IgD-negative memory B cell (primary cell): ENCODE data around the gene TMEM135. TPM values are rescaled to one million over a fixed set of nuclear protein-coding genes. Genes with fewer than 3 reads are reported as not detected.

Experiments used
- H3K27ac Mint-ChIP-seq, 3 donors: one replicate each; pipeline ENCODE4 v1.8.0; 2020 to 2022; ENCODE audit warnings: mild to moderate bottlenecking in 3 of 3, mixed read lengths in 3 of 3, moderate library complexity in 1 of 3
- H3K27me3 Mint-ChIP-seq: one replicate; pipeline ENCODE4 v1.8.0; 2021; ENCODE audit warnings: mixed read lengths
- H3K36me3 Mint-ChIP-seq: one replicate; pipeline ENCODE4 v1.8.0; 2020; ENCODE audit warnings: mild to moderate bottlenecking, mixed read lengths
- H3K4me1 Mint-ChIP-seq, 3 donors: one replicate each; pipeline ENCODE4 v1.8.0; 2020 to 2022; ENCODE audit warnings: mixed read lengths in 3 of 3, mild to moderate bottlenecking in 1 of 3
- H3K4me3 Mint-ChIP-seq, 4 donors: one replicate each; pipeline ENCODE4 v1.8.0; 2020 to 2022; ENCODE audit warnings: mild to moderate bottlenecking in 4 of 4, mixed read lengths in 4 of 4, moderate library complexity in 3 of 4
- H3K9me3 Mint-ChIP-seq, 3 donors: one replicate each; pipeline ENCODE4 v1.8.0; 2020 to 2021; ENCODE audit warnings: mixed read lengths in 3 of 3, mild to moderate bottlenecking in 1 of 3
- polyA plus RNA-seq: library from polyadenylated mRNA; unstranded; fragments of 300-500 nt; fragmentation: Illumina TruSeq; gene quantifications from one replicate; pipeline ENCODE4 v1.2.3, GENCODE V29; 2021

TMEM135 gene
- polyA plus RNA-seq, 1 donor from 2014 or later, result 8.9 TPM

- H3K4me1 Mint-ChIP-seq, result peaks cover 0 to 7% (median 0%) of the 10 kb centered on the region in 3 donors
- H3K9me3 Mint-ChIP-seq, result peaks cover 0 to 3% (median 0%) of the 10 kb centered on the region in 3 donors
- H3K27ac Mint-ChIP-seq, result no peak overlapping the region
- H3K27me3 Mint-ChIP-seq, result peaks cover 5% of the 10 kb centered on the region
- H3K36me3 Mint-ChIP-seq, result no peaks in the 10 kb centered on the region
- H3K4me3 Mint-ChIP-seq, result no peak overlapping the region
These were observed 309.7 kb downstream of the TMEM135 start for GRCh38 chr11:87347441-87347840.

- Mint-ChIP-seq H3K27me3 (peaks cover 8% of the 10 kb centered on the region), H3K27ac (no peak overlapping the region), H3K4me3 (no peak overlapping the region), H3K4me1 (peaks cover 0 to 11% (median 3%) of the 10 kb centered on the region in 3 donors), H3K9me3 (peaks cover 0 to 3% (median 0%) of the 10 kb centered on the region in 3 donors), H3K36me3 (no peaks in the 10 kb centered on the region)
These were observed 310.1 kb downstream of the TMEM135 start for GRCh38 chr11:87347854-87348253.

GRCh38 chr11:87351676-87352075, 313.9 kb downstream of the TMEM135 start:
- Mint-ChIP-seq H3K27ac (no peak overlapping the region), H3K4me3 (no peak overlapping the region), H3K9me3 (no peaks in the 10 kb centered on the region), H3K4me1 (peaks cover 0 to 15% (median 3%) of the 10 kb centered on the region in 3 donors), H3K27me3 (peaks cover 8% of the 10 kb centered on the region), H3K36me3 (no peaks in the 10 kb centered on the region)

GRCh38 chr11:87352759-87353707, 315.3 kb downstream of the TMEM135 start:
- H3K36me3 Mint-ChIP-seq, result peaks cover 1% of the 10 kb centered on the region
- peaks cover 8% of the 10 kb centered on the region for H3K27me3 Mint-ChIP-seq
- no peak overlapping the region for H3K27ac Mint-ChIP-seq
- no peaks in the 10 kb centered on the region for H3K9me3 Mint-ChIP-seq
- peaks cover 0 to 15% (median 3%) of the 10 kb centered on the region in 3 donors for H3K4me1 Mint-ChIP-seq
- no peak overlapping the region for H3K4me3 Mint-ChIP-seq

GRCh38 chr11:87353771-87354345, 316.1 kb downstream of the TMEM135 start:
- H3K36me3 Mint-ChIP-seq, result peaks cover 1% of the 10 kb centered on the region

GRCh38 chr11:87355596-87355995, 317.9 kb downstream of the TMEM135 start:
- H3K9me3 Mint-ChIP-seq, result peaks cover 0 to 1% (median 0%) of the 10 kb centered on the region in 3 donors
- peaks cover 5% of the 10 kb centered on the region for H3K27me3 Mint-ChIP-seq
- no peak overlapping the region for H3K27ac Mint-ChIP-seq
- H3K4me3 Mint-ChIP-seq, result no peak overlapping the region
- H3K36me3 Mint-ChIP-seq, result peaks cover 1% of the 10 kb centered on the region
- peaks cover 0 to 18% (median 3%) of the 10 kb centered on the region in 3 donors for H3K4me1 Mint-ChIP-seq

More at GRCh38 chr11:87353771-87354345, 316.1 kb downstream of the TMEM135 start:
- peaks cover 6% of the 10 kb centered on the region for H3K27me3 Mint-ChIP-seq
- H3K4me1 Mint-ChIP-seq, result peaks cover 0 to 15% (median 3%) of the 10 kb centered on the region in 3 donors
- no peak overlapping the region for H3K4me3 Mint-ChIP-seq
- no peaks in the 10 kb centered on the region for H3K9me3 Mint-ChIP-seq
- peak overlapping the region in 1 of 3 donors; percentile 34 for H3K27ac Mint-ChIP-seq

- Mint-ChIP-seq H3K4me1 (peaks cover 0 to 17% (median 3%) of the 10 kb centered on the region in 3 donors), H3K27ac (no peak overlapping the region), H3K4me3 (no peak overlapping the region), H3K9me3 (peaks cover 0 to 1% (median 0%) of the 10 kb centered on the region in 3 donors), H3K27me3 (peaks cover 5% of the 10 kb centered on the region), H3K36me3 (peaks cover 1% of the 10 kb centered on the region)
These were observed 318.7 kb downstream of the TMEM135 start for GRCh38 chr11:87356428-87356827.

GRCh38 chr11:87358461-87358860, 320.7 kb downstream of the TMEM135 start:
- peaks cover 0 to 5% (median 0%) of the 10 kb centered on the region in 3 donors for H3K4me1 Mint-ChIP-seq
- H3K36me3 Mint-ChIP-seq, result peaks cover 1% of the 10 kb centered on the region
- no peak overlapping the region for H3K27ac Mint-ChIP-seq
- H3K9me3 Mint-ChIP-seq, result peaks cover 0 to 1% (median 0%) of the 10 kb centered on the region in 3 donors
- no peak overlapping the region for H3K4me3 Mint-ChIP-seq
- H3K27me3 Mint-ChIP-seq, result peaks cover 1% of the 10 kb centered on the region

- Mint-ChIP-seq H3K36me3 (peaks cover 1% of the 10 kb centered on the region), H3K27ac (no peak overlapping the region), H3K27me3 (peaks cover 1% of the 10 kb centered on the region), H3K4me3 (no peak overlapping the region), H3K4me1 (peaks cover 0 to 5% (median 0%) of the 10 kb centered on the region in 3 donors), H3K9me3 (peaks cover 0 to 1% (median 0%) of the 10 kb centered on the region in 3 donors)
These were observed 321.7 kb downstream of the TMEM135 start for GRCh38 chr11:87359401-87359800.

- Mint-ChIP-seq H3K27ac (no peak overlapping the region), H3K27me3 (peaks cover 1% of the 10 kb centered on the region), H3K4me3 (no peak overlapping the region), H3K36me3 (peaks cover 1% of the 10 kb centered on the region), H3K9me3 (peaks cover 0 to 1% (median 0%) of the 10 kb centered on the region in 3 donors), H3K4me1 (peaks cover 0 to 3% (median 0%) of the 10 kb centered on the region in 3 donors)
These were observed 324.2 kb downstream of the TMEM135 start for GRCh38 chr11:87361891-87362290.

- Mint-ChIP-seq H3K27me3 (peaks cover 6% of the 10 kb centered on the region), H3K4me1 (no peaks in the 10 kb centered on the region), H3K4me3 (no peak overlapping the region), H3K9me3 (no peaks in the 10 kb centered on the region), H3K36me3 (peaks cover 1% of the 10 kb centered on the region), H3K27ac (no peak overlapping the region)
These were observed 328.6 kb downstream of the TMEM135 start for GRCh38 chr11:87366346-87366745.

- H3K27me3 Mint-ChIP-seq, result peaks cover 6% of the 10 kb centered on the region
- no peak overlapping the region for H3K4me3 Mint-ChIP-seq
- H3K4me1 Mint-ChIP-seq, result no peaks in the 10 kb centered on the region
- peaks cover 1% of the 10 kb centered on the region for H3K36me3 Mint-ChIP-seq
- no peak overlapping the region for H3K27ac Mint-ChIP-seq
- H3K9me3 Mint-ChIP-seq, result no peaks in the 10 kb centered on the region
These were observed 329.1 kb downstream of the TMEM135 start for GRCh38 chr11:87366763-87367405.

- Mint-ChIP-seq H3K4me3 (no peak overlapping the region), H3K4me1 (no peaks in the 10 kb centered on the region), H3K36me3 (peaks cover 1% of the 10 kb centered on the region), H3K27ac (no peak overlapping the region), H3K27me3 (peaks cover 6% of the 10 kb centered on the region), H3K9me3 (no peaks in the 10 kb centered on the region)
These were observed 330.4 kb downstream of the TMEM135 start for GRCh38 chr11:87368151-87368550.

GRCh38 chr11:87368858-87369480, 331.2 kb downstream of the TMEM135 start:
- no peaks in the 10 kb centered on the region for H3K9me3 Mint-ChIP-seq
- H3K4me3 Mint-ChIP-seq, result no peak overlapping the region
- H3K27me3 Mint-ChIP-seq, result peaks cover 5% of the 10 kb centered on the region
- peaks cover 1% of the 10 kb centered on the region for H3K36me3 Mint-ChIP-seq
- H3K4me1 Mint-ChIP-seq, result no peaks in the 10 kb centered on the region
- no peak overlapping the region for H3K27ac Mint-ChIP-seq
